ENCODE results near the gene AK8.

AK8 gene

GRCh38 chr9:132858751-132859150, 19.3 kb downstream of the AK8 start:
- DNase-seq (ENCODE audit: low read depth in 2 of 2): no peak

DNA sequence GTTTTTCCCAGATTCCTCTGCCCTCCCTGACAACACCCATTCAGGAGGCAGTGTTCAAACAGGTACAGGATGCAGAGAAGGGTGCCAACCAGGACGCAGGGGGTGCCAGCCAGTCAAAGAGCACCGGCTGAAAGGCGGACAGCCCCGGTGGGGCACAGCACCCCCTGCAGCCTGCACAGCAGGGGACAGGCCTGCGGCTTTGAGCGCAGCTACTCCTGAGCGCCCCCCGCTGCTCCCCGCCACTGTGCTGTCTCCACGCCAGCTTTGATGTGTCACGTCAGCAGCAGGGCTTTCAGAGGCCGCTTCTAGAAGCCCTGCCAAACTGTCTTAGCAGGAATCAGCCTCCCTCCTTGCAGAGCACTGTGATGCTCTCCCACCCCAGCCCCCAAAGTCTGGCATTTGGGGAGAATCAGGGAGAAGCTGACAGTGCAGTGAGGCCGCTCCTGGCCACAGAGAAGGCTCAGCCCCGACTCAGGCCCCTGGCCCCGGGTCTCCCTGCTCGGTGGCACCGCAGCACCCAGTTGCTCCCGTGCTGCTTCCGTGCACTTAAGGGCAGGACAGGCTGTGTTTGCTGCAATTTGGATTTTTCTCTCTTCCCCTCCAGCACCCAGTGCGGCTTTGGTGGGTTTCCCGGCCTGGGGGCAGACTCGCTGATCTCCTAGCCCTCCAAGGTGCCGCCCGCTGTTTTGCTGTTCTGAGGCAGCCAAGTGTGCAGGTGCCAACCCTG, 20.3 kb downstream of the AK8 start:
- DNase-seq (ENCODE audit: low read depth in 2 of 2): no peak

- DNase-seq (ENCODE audit: low read depth in 2 of 2): no peak
Measured at GRCh38 chr9:132857031-132857430, 21.1 kb downstream of the AK8 start.

GRCh38 chr9:132855904-132856303, 22.2 kb downstream of the AK8 start:
- DNase-seq (ENCODE audit: low read depth in 2 of 2): no peak

- no peak for DNase-seq (ENCODE audit: low read depth in 2 of 2)
Measured at GRCh38 chr9:132854832-132855231, 23.3 kb downstream of the AK8 start.

GRCh38 chr9:132853482-132853881, 24.6 kb downstream of the AK8 start:
- DNase-seq (ENCODE audit: low read depth in 2 of 2): no peak

DNA sequence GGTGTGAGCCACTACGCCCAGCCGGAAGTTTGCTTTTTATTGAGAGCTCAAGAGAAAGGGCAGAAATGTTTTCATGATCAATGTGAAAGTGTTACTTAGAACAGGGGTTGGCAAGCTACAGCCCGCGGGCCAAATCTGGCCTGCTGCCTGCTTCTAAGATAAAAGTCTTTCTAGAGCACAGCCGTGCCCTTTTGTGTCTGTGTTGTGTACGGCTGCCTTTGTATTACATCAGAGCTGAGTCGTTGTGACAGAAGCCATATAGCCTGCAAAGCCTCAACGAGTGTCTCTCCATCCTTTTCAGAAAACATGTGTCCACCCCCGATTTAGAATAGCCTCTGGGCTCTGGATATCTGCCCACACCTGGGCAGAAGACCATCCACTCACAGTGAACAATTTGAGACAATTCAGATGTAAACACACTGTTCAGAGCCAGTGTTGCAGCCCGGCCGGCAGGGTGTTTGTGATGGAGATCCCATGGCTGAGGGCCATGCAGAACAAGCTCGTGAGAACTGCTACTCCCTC, 28.8 kb downstream of the AK8 start:
- no peak for DNase-seq (ENCODE audit: low read depth in 2 of 2)

- no peak for DNase-seq (ENCODE audit: low read depth in 2 of 2)
Measured at GRCh38 chr9:132846918-132847515, 31.1 kb downstream of the AK8 start.

DNA sequence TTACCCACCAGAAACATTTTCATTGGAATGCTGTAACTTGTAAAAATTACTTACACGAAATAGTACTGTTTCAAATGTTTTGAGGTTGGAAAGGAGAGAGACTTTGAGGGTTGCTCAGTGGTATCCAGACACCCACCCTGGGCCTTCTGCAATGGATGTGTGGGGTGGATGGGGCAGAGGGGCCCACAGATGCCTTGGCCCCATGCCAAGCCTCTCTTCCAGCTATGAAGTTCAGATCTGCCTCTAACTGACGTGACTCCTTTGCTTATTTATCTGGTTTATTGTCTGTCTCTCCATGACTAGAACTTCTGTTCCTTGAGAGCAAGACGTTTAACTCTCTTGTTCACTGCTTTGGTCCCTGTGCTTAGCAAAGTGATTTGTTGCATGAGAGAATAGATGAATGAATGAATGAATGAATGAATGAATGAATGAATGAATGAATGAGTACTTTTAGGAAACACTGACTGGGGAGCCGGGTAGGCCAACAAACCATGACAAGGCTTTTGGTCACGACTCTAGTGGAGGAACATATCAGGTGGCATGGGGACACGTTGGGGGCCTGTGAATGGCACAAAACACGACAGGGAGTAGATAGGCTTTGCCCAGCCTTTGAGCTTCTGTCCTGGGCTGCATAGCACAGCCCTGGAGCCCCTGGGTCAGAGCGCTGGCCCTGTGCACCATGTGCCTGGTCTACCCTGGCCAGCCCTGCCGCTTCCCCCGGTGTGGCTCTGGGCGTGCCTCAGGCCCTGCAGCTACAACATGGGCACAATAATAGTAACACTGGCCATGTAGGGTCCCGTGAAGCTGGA, 31.8 kb downstream of the AK8 start:
- DNase-seq (ENCODE audit: low read depth in 2 of 2): no peak

DNA sequence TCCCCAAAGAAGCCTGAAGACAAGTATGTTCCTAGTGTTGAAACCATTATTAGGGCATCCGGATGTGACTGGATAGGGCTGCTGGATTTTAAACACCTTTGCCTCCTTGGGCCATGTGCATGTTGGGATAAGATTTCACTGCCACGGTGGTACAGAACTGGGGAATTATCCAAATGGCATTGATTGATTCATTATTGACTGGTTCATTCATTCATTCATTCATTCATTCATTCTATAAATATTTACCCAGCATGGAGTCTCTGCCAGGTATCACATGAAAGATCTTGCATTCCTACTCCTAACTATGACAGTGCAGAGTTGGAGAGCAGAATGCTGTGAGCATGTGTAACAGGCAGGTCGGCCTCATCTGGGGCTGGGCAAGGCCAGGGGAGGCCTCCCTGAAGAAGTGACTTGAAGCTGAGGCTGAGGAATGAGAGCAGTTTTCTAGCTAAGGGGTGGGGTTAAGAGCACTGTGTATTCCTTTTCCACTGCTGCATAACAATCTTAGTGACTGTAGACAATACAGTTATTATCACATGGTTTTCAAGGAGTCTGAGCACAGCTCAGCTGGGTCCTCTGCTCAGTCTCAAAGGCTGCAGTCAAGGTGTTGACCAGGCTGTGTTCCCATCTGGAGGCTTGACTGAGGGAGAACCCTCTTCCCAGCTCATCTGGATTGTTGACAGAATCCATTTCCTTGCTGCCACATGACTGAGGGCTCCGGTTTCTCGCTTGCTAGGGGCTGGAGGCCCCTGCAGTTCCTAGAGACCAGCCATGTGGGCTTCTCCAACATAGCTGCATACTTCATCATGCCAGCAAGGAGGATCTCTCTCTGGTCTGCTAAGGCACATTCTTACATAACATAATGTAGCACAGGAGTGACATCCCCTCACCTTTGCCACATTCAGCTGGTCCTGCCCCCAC, 35.7 kb downstream of the AK8 start:
- no peak for DNase-seq (ENCODE audit: low read depth in 2 of 2)

- no peak for DNase-seq (ENCODE audit: low read depth in 2 of 2)
Measured at GRCh38 chr9:132840980-132841379, 37.1 kb downstream of the AK8 start.

DNA sequence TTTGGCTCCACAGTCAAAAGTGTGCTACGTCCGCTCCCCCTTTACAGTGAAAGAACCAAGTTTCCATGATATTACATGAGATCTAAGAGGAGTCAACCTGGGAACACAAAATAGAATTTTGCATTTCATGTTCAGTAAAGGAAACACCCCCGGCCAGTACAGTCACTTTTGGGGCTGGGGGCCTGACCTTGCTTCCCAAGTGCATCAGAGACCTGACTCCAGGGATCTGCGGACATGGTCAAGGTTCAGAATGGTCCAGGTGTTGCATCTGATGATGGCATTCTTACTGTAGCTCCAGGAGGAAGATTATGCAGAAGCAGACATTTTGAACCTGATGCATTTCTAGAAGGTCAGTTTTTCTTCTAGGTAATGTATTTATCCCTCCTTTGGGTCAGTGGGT, 39.8 kb downstream of the AK8 start:
- no peak for DNase-seq (ENCODE audit: low read depth in 2 of 2)

GRCh38 chr9:132837501-132838286, 40.4 kb downstream of the AK8 start:
- no peak for DNase-seq (ENCODE audit: low read depth in 2 of 2)

GRCh38 chr9:132834343-132834742, 43.7 kb downstream of the AK8 start:
- DNase-seq (ENCODE audit: low read depth in 2 of 2): no peak

DNA sequence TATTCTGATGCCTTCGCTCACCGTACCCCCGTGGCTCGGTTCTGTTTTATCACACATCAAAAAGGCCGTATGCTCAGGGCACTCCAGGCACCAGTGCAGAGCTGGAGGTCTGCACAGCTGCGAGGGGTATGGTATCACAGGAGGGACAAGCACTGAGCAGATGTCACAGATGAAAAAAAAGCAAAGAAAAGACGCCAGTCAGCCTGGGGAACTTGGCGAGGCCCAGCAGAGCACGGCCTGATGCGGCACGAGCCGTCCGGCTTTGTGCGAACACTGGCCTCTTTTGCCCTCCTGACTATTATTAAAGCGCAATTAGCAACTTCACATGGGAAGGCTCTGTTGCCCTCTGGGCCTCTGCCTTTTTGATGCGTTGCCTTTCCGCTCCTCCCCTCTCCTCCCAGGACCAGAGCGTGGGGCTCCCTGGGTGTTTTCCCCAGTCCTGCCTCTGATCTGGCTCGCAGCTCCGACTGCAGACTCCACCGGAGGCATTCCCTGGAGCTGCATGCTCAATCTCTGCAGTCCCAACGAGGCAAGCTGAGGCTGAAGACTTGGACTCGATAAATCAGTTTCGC, 44.4 kb downstream of the AK8 start:
- DNase-seq (ENCODE audit: low read depth in 2 of 2): no peak

DNA sequence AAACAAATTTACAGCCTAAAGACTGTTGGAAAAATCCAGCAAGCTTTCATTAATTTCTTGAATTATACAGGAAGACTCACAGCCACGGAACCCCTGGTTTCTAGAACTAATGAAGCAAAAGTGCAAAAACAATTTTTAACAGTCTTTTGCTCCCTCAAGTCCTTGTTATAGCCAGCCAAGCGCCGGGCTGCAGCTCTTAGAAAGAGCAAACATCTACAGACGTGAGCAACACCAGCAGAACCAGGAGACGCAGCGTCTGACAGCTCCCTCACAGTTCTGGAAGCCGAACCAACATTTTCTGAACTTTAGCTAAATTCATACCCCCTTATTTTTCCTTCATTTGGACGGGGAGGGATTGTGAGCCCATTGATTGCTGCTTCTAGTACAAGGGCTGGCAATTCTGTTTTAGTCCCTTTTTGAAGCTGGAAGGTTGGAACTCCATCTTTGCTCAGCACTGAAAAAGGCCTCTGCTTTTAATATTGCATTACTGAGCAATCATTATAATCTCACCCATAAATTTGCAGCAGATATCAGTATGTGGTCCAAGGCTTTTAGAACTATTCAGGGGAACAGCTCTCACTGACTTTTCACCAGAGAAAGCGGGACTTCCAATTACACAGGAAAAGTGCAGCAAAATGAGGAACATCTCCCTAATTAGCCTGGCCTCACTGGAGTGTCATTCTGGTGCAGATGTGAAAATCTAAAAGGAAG, 45.8 kb downstream of the AK8 start:
- no peak for DNase-seq (ENCODE audit: low read depth in 2 of 2)

DNA sequence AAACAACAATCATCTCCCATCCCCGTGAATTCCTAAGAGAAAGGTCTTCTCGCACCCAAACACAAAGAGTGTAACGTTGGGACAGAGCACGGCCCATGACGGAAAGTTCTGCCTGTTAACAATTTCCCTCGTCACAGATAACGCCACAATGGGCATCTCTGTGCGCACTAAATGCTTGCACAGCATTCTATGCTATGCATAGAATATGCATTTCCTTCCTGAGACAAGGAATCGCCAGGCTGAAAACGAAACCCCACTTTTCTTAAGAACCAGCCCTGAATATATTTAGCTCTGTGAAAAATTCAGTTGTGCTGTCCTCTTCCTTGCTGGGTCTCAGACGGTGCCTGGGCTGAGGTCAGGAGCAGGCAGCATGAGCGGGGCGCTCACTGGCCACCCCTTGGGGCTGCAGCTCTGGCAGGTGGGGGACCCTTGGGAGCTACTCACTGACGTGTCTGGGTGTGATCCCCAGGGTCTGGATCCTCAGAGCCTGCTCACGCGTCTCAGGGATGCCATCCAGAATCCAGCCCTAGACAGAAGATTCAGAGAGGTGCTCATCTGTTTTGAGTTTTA, 49.8 kb downstream of the AK8 start:
- DNase-seq (ENCODE audit: low read depth in 2 of 2): no peak

- no peak for DNase-seq (ENCODE audit: low read depth in 2 of 2)
Measured at GRCh38 chr9:132827366-132827765, 50.7 kb downstream of the AK8 start.

GRCh38 chr9:132826621-132827365, 51.3 kb downstream of the AK8 start:
- DNase-seq (ENCODE audit: low read depth in 2 of 2): no peak

All from stimulated activated CD4-positive, alpha-beta T cell treated with anti-CD3 and anti-CD28 coated beads, Interleukin-15, amount 100 ng/mL, for 48 hours (primary cell).